Gastroesophageal sphincter (tissue), 4 donors: Measurements from ENCODE around the gene IGSF1. TPM values are rescaled to one million over a fixed set of nuclear protein-coding genes. Genes with fewer than 3 reads are reported as not detected.

ENCODE experiments used
- ATAC-seq: fragments of 150-250 bp; one replicate; pipeline ENCODE4 v1.9.1; 2016; ENCODE audit warnings: mild to moderate bottlenecking, moderate library complexity
- H3K27ac ChIP-seq, 4 donors: fragments of 200-600 bp; sonication (generic) in 3 of 4; 1 replicate in 3 of 4; 2 replicates in 1 of 4; pipeline ENCODE4 v1.5.1; 2016 to 2019
- H3K27me3 ChIP-seq: fragments of 200-600 bp; sonication (generic); one replicate; pipeline ENCODE4 v1.5.1; 2019
- H3K36me3 ChIP-seq, 2 donors: fragments of 200-600 bp; sonication (generic); one replicate each; pipeline ENCODE4 v1.5.1; 2019; ENCODE audit warnings: control low read depth in 1 of 2
- H3K4me1 ChIP-seq, 3 donors: fragments of 200-600 bp; sonication (generic); 1 replicate in 2 of 3; 2 replicates in 1 of 3; pipeline ENCODE4 v1.5.1; 2016 to 2019; ENCODE audit warnings: control low read depth in 2 of 3
- H3K4me3 ChIP-seq, 2 donors: fragments of 200-600 bp; sonication (generic); one replicate each; pipeline ENCODE4 v1.5.1; 2019; ENCODE audit warnings: mild to moderate bottlenecking in 1 of 2, moderate library complexity in 1 of 2
- H3K9me3 ChIP-seq, 3 donors: fragments of 200-600 bp; sonication (generic); one replicate each; pipeline ENCODE4 v1.5.1; 2017 to 2019; ENCODE audit warnings: control low read depth in 2 of 3
- CTCF ChIP-seq, 4 experiments: fragments of 200-600 bp in 2 of 4; fragments of 450-650 bp in 2 of 4; sonication (generic) in 1 of 4; IDR thresholded peaks; one replicate each; pipeline ENCODE4 v1.5.1; 2017 to 2019; ENCODE audit warnings: antibody characterized with exemption in 4 of 4, mild to moderate bottlenecking in 2 of 4, moderate library complexity in 2 of 4
- EP300 ChIP-seq: sonication (generic); formaldehyde crosslinking; IDR thresholded peaks from one replicate; pipeline ENCODE4 v1.6.1; 2017; ENCODE audit warnings: antibody characterized with exemption, mild to moderate bottlenecking
- POLR2A ChIP-seq, 2 donors: fragments of 450-650 bp; IDR thresholded peaks; one replicate each; pipeline ENCODE4 v1.6.1; 2017; ENCODE audit warnings: antibody characterized with exemption in 2 of 2, mild to moderate bottlenecking in 2 of 2, moderate library complexity in 1 of 2
- POLR2AphosphoS5 ChIP-seq: sonication (generic); formaldehyde crosslinking; IDR thresholded peaks from one replicate; pipeline ENCODE4 v1.6.1; 2017; ENCODE audit warnings: antibody characterized with exemption
- WGBS, 2 donors: methylation state at CpG; one replicate each; pipeline ENCODE4 v1.1.5; 2018; ENCODE audit warnings: low coverage in 1 of 2; 5-methylcytosine and 5-hydroxymethylcytosine counted together
- total RNA-seq, 4 donors: library from RNA; depleted of rRNA; stranded (reverse); fragments of >200 nt; gene quantifications; one replicate each; pipeline ENCODE4 v1.1.0, GENCODE V29; 2016

IGSF1 gene
- total RNA-seq, 4 donors from 2014 or later, result 1.1 to 2.4 (median 1.9) TPM

- Histone ChIP-seq H3K9me3 (no peaks in the 10 kb centered on the region), H3K27ac (no peak overlapping the region), H3K4me3 (no peak overlapping the region), H3K36me3 (no peaks in the 10 kb centered on the region), H3K27me3 (no peaks in the 10 kb centered on the region), H3K4me1 (no peaks in the 10 kb centered on the region)
- ATAC-seq, result no peak
- no peak for TF ChIP-seq POLR2AphosphoS5
- TF ChIP-seq CTCF (IDR thresholded peaks at IDR 0.05), result no peak
- TF ChIP-seq POLR2A (IDR thresholded peaks at IDR 0.05), result no peak
- TF ChIP-seq EP300, result no peak
- 41% methylated on average over 4 of the region's 11 CpGs; no CpG with 5 or more reads in 1 of the 2 donors for WGBS, 2 donors
Observed at GRCh38 chrX:131277543-131278136, 11.5 kb downstream of the IGSF1 start.

GRCh38 chrX:131273011-131273410, 16.1 kb downstream of the IGSF1 start:
- H3K27me3 ChIP-seq, result no peaks in the 10 kb centered on the region
- 85 to 90% methylated on average over 2 to 4 of the region's 5 CpGs for WGBS, 2 donors
- H3K27ac ChIP-seq, result no peak overlapping the region
- TF ChIP-seq POLR2AphosphoS5 (no peak), POLR2A (IDR thresholded peaks at IDR 0.05) (no peak), CTCF (IDR thresholded peaks at IDR 0.05) (no peak), EP300 (no peak)
- H3K9me3 ChIP-seq, result no peaks in the 10 kb centered on the region
- no peaks in the 10 kb centered on the region for H3K36me3 ChIP-seq
- no peak overlapping the region for H3K4me3 ChIP-seq
- no peak for ATAC-seq
- no peaks in the 10 kb centered on the region for H3K4me1 ChIP-seq

- H3K27me3 ChIP-seq, result no peaks in the 10 kb centered on the region
- WGBS, 2 donors, result 17 to 20% methylated on average over 1 to 2 of the region's 3 CpGs
- no peak overlapping the region for H3K27ac ChIP-seq
- H3K4me3 ChIP-seq, result no peak overlapping the region
- H3K36me3 ChIP-seq, result no peaks in the 10 kb centered on the region
- no peak for ATAC-seq
- H3K9me3 ChIP-seq, result no peaks in the 10 kb centered on the region
- no peaks in the 10 kb centered on the region for H3K4me1 ChIP-seq
- TF ChIP-seq POLR2AphosphoS5, result no peak
- no peak for TF ChIP-seq CTCF (IDR thresholded peaks at IDR 0.05)
- no peak for TF ChIP-seq EP300
- no peak for TF ChIP-seq POLR2A (IDR thresholded peaks at IDR 0.05)
Observed at GRCh38 chrX:131271826-131272225, 17.3 kb downstream of the IGSF1 start.

- Histone ChIP-seq H3K9me3 (no peaks in the 10 kb centered on the region), H3K27ac (no peak overlapping the region), H3K4me1 (no peaks in the 10 kb centered on the region), H3K36me3 (no peaks in the 10 kb centered on the region), H3K27me3 (no peaks in the 10 kb centered on the region), H3K4me3 (no peak overlapping the region)
- 5 to 43% methylated on average over 2 to 3 of the region's 3 CpGs for WGBS, 2 donors
- ATAC-seq, result no peak
- TF ChIP-seq POLR2A (IDR thresholded peaks at IDR 0.05) (no peak), EP300 (no peak), POLR2AphosphoS5 (no peak), CTCF (IDR thresholded peaks at IDR 0.05) (no peak)
Observed at GRCh38 chrX:131271274-131271673, 17.8 kb downstream of the IGSF1 start.

GRCh38 chrX:131270080-131270479, 19.0 kb downstream of the IGSF1 start:
- Histone ChIP-seq H3K27me3 (no peaks in the 10 kb centered on the region), H3K36me3 (no peaks in the 10 kb centered on the region), H3K9me3 (no peaks in the 10 kb centered on the region), H3K27ac (no peak overlapping the region), H3K4me1 (no peaks in the 10 kb centered on the region), H3K4me3 (no peak overlapping the region)
- TF ChIP-seq POLR2AphosphoS5, result no peak
- TF ChIP-seq CTCF (IDR thresholded peaks at IDR 0.05), result no peak
- TF ChIP-seq POLR2A (IDR thresholded peaks at IDR 0.05), result no peak
- TF ChIP-seq EP300, result no peak
- WGBS, 2 donors, result 0 to 100% methylated on average over 1 of the region's 1 CpG
- ATAC-seq, result no peak
